ENCODE results near the gene DIO3.

DNA sequence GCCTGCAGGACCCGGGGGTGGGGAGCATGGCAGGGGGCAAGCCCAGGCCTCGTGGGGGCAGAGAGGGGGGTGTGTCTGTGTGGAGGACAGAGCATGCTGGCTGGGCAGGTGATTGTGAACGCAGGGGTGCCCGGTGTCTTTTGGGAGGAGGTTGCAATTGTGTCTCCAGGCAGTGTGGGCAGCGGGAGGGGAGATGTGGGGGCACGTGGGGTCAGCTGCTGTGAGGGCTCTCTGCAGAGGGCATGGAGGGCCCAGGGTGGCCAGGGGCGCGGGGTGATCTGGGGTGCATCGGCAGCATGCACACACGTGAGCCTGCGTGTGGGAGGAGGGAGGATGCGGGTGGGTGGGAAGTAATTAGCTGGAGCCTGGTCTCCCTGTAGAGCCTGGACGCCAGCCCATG is 32.2 kb upstream of the DIO3 start:
- TF ChIP-seq, protein P1, sequence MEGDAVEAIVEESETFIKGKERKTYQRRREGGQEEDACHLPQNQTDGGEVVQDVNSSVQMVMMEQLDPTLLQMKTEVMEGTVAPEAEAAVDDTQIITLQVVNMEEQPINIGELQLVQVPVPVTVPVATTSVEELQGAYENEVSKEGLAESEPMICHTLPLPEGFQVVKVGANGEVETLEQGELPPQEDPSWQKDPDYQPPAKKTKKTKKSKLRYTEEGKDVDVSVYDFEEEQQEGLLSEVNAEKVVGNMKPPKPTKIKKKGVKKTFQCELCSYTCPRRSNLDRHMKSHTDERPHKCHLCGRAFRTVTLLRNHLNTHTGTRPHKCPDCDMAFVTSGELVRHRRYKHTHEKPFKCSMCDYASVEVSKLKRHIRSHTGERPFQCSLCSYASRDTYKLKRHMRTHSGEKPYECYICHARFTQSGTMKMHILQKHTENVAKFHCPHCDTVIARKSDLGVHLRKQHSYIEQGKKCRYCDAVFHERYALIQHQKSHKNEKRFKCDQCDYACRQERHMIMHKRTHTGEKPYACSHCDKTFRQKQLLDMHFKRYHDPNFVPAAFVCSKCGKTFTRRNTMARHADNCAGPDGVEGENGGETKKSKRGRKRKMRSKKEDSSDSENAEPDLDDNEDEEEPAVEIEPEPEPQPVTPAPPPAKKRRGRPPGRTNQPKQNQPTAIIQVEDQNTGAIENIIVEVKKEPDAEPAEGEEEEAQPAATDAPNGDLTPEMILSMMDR (IDR thresholded peaks at IDR 0.05; ENCODE audit: poor library complexity, severe bottlenecking), result no peak
- no peak for TF ChIP-seq RAD21 (conservative IDR thresholded peaks at IDR 0.05)
- no peak for TF ChIP-seq EP300 (conservative IDR thresholded peaks at IDR 0.05; ENCODE audit: poor library complexity, severe bottlenecking)
- no peak for TF ChIP-seq SMC3 (conservative IDR thresholded peaks at IDR 0.05; ENCODE audit: poor library complexity)

Measured in neural cell (in vitro differentiated cells).